Smooth muscle cell (in vitro differentiated cells): ENCODE results near the gene DMD. TPM values are rescaled to one million over a fixed set of nuclear protein-coding genes. Genes with fewer than 3 reads are reported as not detected.

ENCODE experiments used
- DNase-seq: peaks from one replicate; lab custom pipeline; 2025; ENCODE audit not compliant: unreplicated experiment; lab: John Stamatoyannopoulos, UW
- H2AFZ ChIP-seq: fragments of 200-600 bp; sonication (generic); 2 replicates; pipeline ENCODE4 v1.6.0; 2016; ENCODE audit warnings: antibody characterized with exemption, low read depth, mild to moderate bottlenecking
- H3F3A ChIP-seq: fragments of 200-600 bp; sonication (generic); 2 replicates; pipeline ENCODE4 v1.6.0; 2017; ENCODE audit warnings: antibody characterized with exemption, low read depth
- H3K27ac ChIP-seq: fragments of 200-600 bp; sonication (generic); 2 replicates; pipeline ENCODE4 v1.5.1; 2016; ENCODE audit warnings: low read depth, mild to moderate bottlenecking
- H3K27me3 ChIP-seq: fragments of 200-600 bp; sonication (generic); 2 replicates; pipeline ENCODE4 v1.6.1; 2016; ENCODE audit warnings: low read depth, mild to moderate bottlenecking
- H3K36me3 ChIP-seq: fragments of 200-600 bp; sonication (generic); 2 replicates; pipeline ENCODE4 v1.5.1; 2016; ENCODE audit warnings: low read depth
- H3K4me1 ChIP-seq: fragments of 200-600 bp; sonication (generic); 2 replicates; pipeline ENCODE4 v1.5.1; 2016; ENCODE audit warnings: low read depth
- H3K4me2 ChIP-seq: fragments of 200-600 bp; sonication (generic); 2 replicates; pipeline ENCODE4 v1.6.0; 2016; ENCODE audit warnings: mild to moderate bottlenecking
- H3K4me3 ChIP-seq: fragments of 200-600 bp; sonication (generic); 2 replicates; pipeline ENCODE4 v1.5.1; 2016; ENCODE audit warnings: mild to moderate bottlenecking
- H3K79me2 ChIP-seq: fragments of 200-600 bp; sonication (generic); 2 replicates; pipeline ENCODE4 v1.6.0; 2016; ENCODE audit warnings: low read depth, mild to moderate bottlenecking
- H3K9ac ChIP-seq: fragments of 200-600 bp; sonication (generic); 2 replicates; pipeline ENCODE4 v1.6.0; 2016; ENCODE audit warnings: low read depth
- H3K9me3 ChIP-seq: fragments of 200-600 bp; sonication (generic); replicated peaks from 2 replicates; pipeline ENCODE4 v1.5.1; 2016; ENCODE audit warnings: low read depth
- H4K20me1 ChIP-seq: fragments of 200-600 bp; sonication (generic); 2 replicates; pipeline ENCODE4 v1.6.0; 2016; ENCODE audit warnings: low read depth
- CTCF ChIP-seq: fragments of 200-600 bp; sonication (generic); IDR thresholded peaks from 2 replicates; pipeline ENCODE4 v1.5.1; 2017; ENCODE audit warnings: borderline replicate concordance, mild to moderate bottlenecking, antibody characterized with exemption; ENCODE audit not compliant: insufficient read depth, poor library complexity, severe bottlenecking
- WGBS: methylation state at CpG from one replicate; pipeline ENCODE4 v1.1.7; 2016; ENCODE audit warnings: low lambda C conversion rate; 5-methylcytosine and 5-hydroxymethylcytosine counted together
- polyA plus RNA-seq: library from polyadenylated mRNA; unstranded; fragments of >200 nt; fragmentation: Nextera tagmentation; extraction: Ambion mirVana; gene quantifications from 2 replicates; pipeline ENCODE4 v1.2.1, GENCODE V29; 2016
- total RNA-seq: library from RNA; depleted of rRNA; stranded (reverse); fragments of >200 nt; gene quantifications from 2 replicates; pipeline ENCODE4 v1.2.3, GENCODE V29; 2014

DMD gene
- total and polyA plus RNA-seq, 2 experiments from 2014 or later = 12.3 to 12.6 TPM

GRCh38 chrX:31350808-31351074 is 1860.6 kb downstream of the DMD start:
- Histone ChIP-seq H3F3A (no peaks in the 10 kb centered on the region), H3K4me3 (no peak overlapping the region), H2AFZ (no peak overlapping the region), H3K4me1 (peaks cover 7% of the 10 kb centered on the region), H3K9me3 (no peaks in the 10 kb centered on the region), H3K36me3 (no peaks in the 10 kb centered on the region), H3K27ac (no peak overlapping the region), H3K79me2 (no peaks in the 10 kb centered on the region), H3K27me3 (no peaks in the 10 kb centered on the region), H4K20me1 (no peaks in the 10 kb centered on the region), H3K4me2 (no peak overlapping the region), H3K9ac (no peak overlapping the region)
- no peak for TF ChIP-seq CTCF
- DNase-seq = no peak
- WGBS = 88% methylated on average over 1 of the region's 1 CpG

GRCh38 chrX:31349515-31349914 is 1861.8 kb downstream of the DMD start:
- no peak overlapping the region for H3K9ac ChIP-seq
- no peak overlapping the region for H3K4me3 ChIP-seq
- no peaks in the 10 kb centered on the region for H3K9me3 ChIP-seq
- 90% methylated on average over 4 of the region's 4 CpGs for WGBS
- no peak overlapping the region for H3K27ac ChIP-seq
- no peaks in the 10 kb centered on the region for H4K20me1 ChIP-seq
- H3F3A ChIP-seq = no peaks in the 10 kb centered on the region
- no peak overlapping the region for H2AFZ ChIP-seq
- DNase-seq = no peak
- H3K36me3 ChIP-seq = no peaks in the 10 kb centered on the region
- H3K4me1 ChIP-seq = no peaks in the 10 kb centered on the region
- no peaks in the 10 kb centered on the region for H3K27me3 ChIP-seq
- no peak for TF ChIP-seq CTCF
- no peak overlapping the region for H3K4me2 ChIP-seq
- no peaks in the 10 kb centered on the region for H3K79me2 ChIP-seq

GRCh38 chrX:31340587-31340986 is 1870.8 kb downstream of the DMD start:
- Histone ChIP-seq H3K79me2 (no peaks in the 10 kb centered on the region), H3F3A (peaks cover 6% of the 10 kb centered on the region), H3K9ac (no peak overlapping the region), H3K4me2 (no peak overlapping the region), H3K4me1 (no peaks in the 10 kb centered on the region), H3K36me3 (no peaks in the 10 kb centered on the region), H3K27ac (peak overlapping the region; percentile 74), H4K20me1 (no peaks in the 10 kb centered on the region), H2AFZ (no peak overlapping the region), H3K4me3 (no peak overlapping the region), H3K9me3 (no peaks in the 10 kb centered on the region), H3K27me3 (no peaks in the 10 kb centered on the region)
- WGBS = 42% methylated on average over 4 of the region's 4 CpGs
- TF ChIP-seq CTCF = no peak
- DNase-seq = no peak

GRCh38 chrX:31338991-31339350 is 1872.4 kb downstream of the DMD start:
- H3K27me3 ChIP-seq = no peaks in the 10 kb centered on the region
- H3K27ac ChIP-seq = peak overlapping the region; percentile 74
- peaks cover 6% of the 10 kb centered on the region for H3F3A ChIP-seq
- no peak for TF ChIP-seq CTCF
- H3K4me2 ChIP-seq = no peak overlapping the region
- no peaks in the 10 kb centered on the region for H3K4me1 ChIP-seq
- DNase-seq = no peak
- H3K36me3 ChIP-seq = no peaks in the 10 kb centered on the region
- no peaks in the 10 kb centered on the region for H3K9me3 ChIP-seq
- H4K20me1 ChIP-seq = no peaks in the 10 kb centered on the region
- 42% methylated on average over 2 of the region's 2 CpGs for WGBS
- H2AFZ ChIP-seq = no peak overlapping the region
- H3K9ac ChIP-seq = no peak overlapping the region
- no peak overlapping the region for H3K4me3 ChIP-seq
- H3K79me2 ChIP-seq = no peaks in the 10 kb centered on the region
